GM18519 (cell line): ENCODE results near the gene GAB2.
A peak's percentile ranks its signal among the peaks of the same experiment; 100 is the strongest.
"Not testable (repeated sequence)": the region's sequence is repeated elsewhere in the genome, so short reads cannot be mapped to it uniquely, and the experiment has no call there.

Experiments used
- ATAC-seq: cut with Tn5 transposase; IDR thresholded peaks from one replicate; pipeline ENCODE4 v1.9.1; 2021; ENCODE audit warnings: mild to moderate bottlenecking, moderate library complexity; ENCODE audit not compliant: unreplicated experiment, low FRiP score

GAB2 gene

GRCh38 chr11:78196661-78197091, 220.9 kb downstream of the GAB2 start:
- ATAC-seq = no peak

- ATAC-seq = no peak
These were observed 221.6 kb downstream of the GAB2 start for GRCh38 chr11:78195917-78196560.

- no peak for ATAC-seq
These were observed 223.1 kb downstream of the GAB2 start for GRCh38 chr11:78194490-78194889.

GRCh38 chr11:78193806-78194205, 223.8 kb downstream of the GAB2 start:
- no peak for ATAC-seq

GRCh38 chr11:78192911-78193351, 224.7 kb downstream of the GAB2 start:
- no peak for ATAC-seq

GRCh38 chr11:78192223-78192719, 225.3 kb downstream of the GAB2 start:
- no peak for ATAC-seq

GRCh38 chr11:78190871-78191538, 226.6 kb downstream of the GAB2 start:
- ATAC-seq = no peak

- ATAC-seq = no peak
These were observed 227.2 kb downstream of the GAB2 start for GRCh38 chr11:78190374-78190773.

GRCh38 chr11:78189851-78190250, 227.8 kb downstream of the GAB2 start:
- ATAC-seq = no peak

- ATAC-seq = no peak
These were observed 228.4 kb downstream of the GAB2 start for GRCh38 chr11:78189174-78189724.

- peak; percentile 97 for ATAC-seq
These were observed 229.1 kb downstream of the GAB2 start, which contains the start of the genes KCTD21 and USP35 for GRCh38 chr11:78188286-78189173. TSS of gene KCTD21 (minus strand) at chr11:78188626. CDS start at chr11:78174554, 14,072 bp downstream. TSS of gene USP35 (plus strand) at chr11:78188919. CDS start at chr11:78196246, 7,327 bp downstream.

- peak; percentile 20 for ATAC-seq
These were observed 230.0 kb downstream of the GAB2 start for GRCh38 chr11:78187366-78188285.

GRCh38 chr11:78181185-78181584, 236.4 kb downstream of the GAB2 start:
- ATAC-seq = no peak

GRCh38 chr11:78180751-78181150, 236.9 kb downstream of the GAB2 start:
- ATAC-seq = no peak

- no peak for ATAC-seq
These were observed 238.1 kb downstream of the GAB2 start for GRCh38 chr11:78179459-78180071.

GRCh38 chr11:78177216-78177615, 240.4 kb downstream of the GAB2 start:
- no peak for ATAC-seq

GRCh38 chr11:78176605-78177141, 240.9 kb downstream of the GAB2 start:
- ATAC-seq = no peak

- ATAC-seq = not testable (repeated sequence)
These were observed 241.8 kb downstream of the GAB2 start for GRCh38 chr11:78175862-78176261.

- ATAC-seq = no peak
These were observed 245.7 kb downstream of the GAB2 start for GRCh38 chr11:78171951-78172350.
